HL-60 (cell line): ENCODE measurements around the gene MAPK1.
A peak's percentile ranks its signal among the peaks of the same experiment; 100 is the strongest.

ENCODE experiments used
- DNase-seq, 2 experiments: peaks; one replicate each; pipeline ENCODE4 v3.0.0-alpha.2; 2010 to 2020; ENCODE audit warnings: low read depth in 1 of 2, low spot score in 1 of 2
- H3K27ac ChIP-seq: fragments of 250-450 bp; sonication (Bioruptor Pico); replicated peaks from 2 replicates; pipeline ENCODE4 v1.5.1; 2020; ENCODE audit warnings: mild to moderate bottlenecking, moderate library complexity
- H3K27me3 ChIP-seq: fragments of 250-450 bp; sonication (Bioruptor Pico); 2 replicates; pipeline ENCODE4 v1.5.1; 2021; ENCODE audit warnings: mild to moderate bottlenecking, moderate library complexity; ENCODE audit not compliant: insufficient read depth, poor library complexity, severe bottlenecking
- H3K4me3 ChIP-seq: replicated peaks from 2 replicates; pipeline ENCODE4 v1.5.1; 2011; ENCODE audit warnings: mild to moderate bottlenecking, control low read depth, low read length; ENCODE audit not compliant: insufficient read depth
- CTCF ChIP-seq: IDR thresholded peaks from one replicate; pipeline ENCODE4 v1.5.1; 2011; ENCODE audit warnings: low read length, control low read depth, inconsistent platforms; ENCODE audit not compliant: insufficient read depth
- GABPA ChIP-seq: IDR thresholded peaks from 2 replicates; pipeline ENCODE4 v1.6.1; 2012; ENCODE audit warnings: low read depth
- POLR2AphosphoS5 ChIP-seq: IDR thresholded peaks from 2 replicates; pipeline ENCODE4 v1.6.1; 2012; ENCODE audit warnings: low read depth
- REST ChIP-seq: IDR thresholded peaks from 2 replicates; pipeline ENCODE4 v1.6.1; 2012; ENCODE audit warnings: low read depth; ENCODE audit not compliant: insufficient replicate concordance
- SPI1 ChIP-seq: IDR thresholded peaks from 2 replicates; pipeline ENCODE4 v1.6.1; 2012; ENCODE audit warnings: low read depth, mild to moderate bottlenecking, borderline replicate concordance

MAPK1 gene

GRCh38 chr22:21866833-21867527 is 465 bp downstream of the MAPK1 start:
- H3K27ac ChIP-seq, result peak overlapping the region; percentile 76
- TF ChIP-seq REST, result peak; percentile 8
- TF ChIP-seq SPI1, result no peak

GRCh38 chr22:21865041-21865440 is 2.4 kb downstream of the MAPK1 start:
- Histone ChIP-seq H3K27ac (no peak overlapping the region), H3K27me3 (no peaks in the 10 kb centered on the region), H3K4me3 (peak overlapping the region; percentile 11; the same call in 1 of the 2 replicates)
- peak in 1 of 2 experiments; percentile 32 for DNase-seq
- TF ChIP-seq REST (no peak), GABPA (no peak), POLR2AphosphoS5 (no peak), SPI1 (no peak), CTCF (no peak)

More at GRCh38 chr22:21866833-21867527, 465 bp downstream of the MAPK1 start:
- Histone ChIP-seq H3K4me3 (peak overlapping the region; percentile 89), H3K27me3 (no peaks in the 10 kb centered on the region)
- DNase-seq, result peak in 1 of 2 experiments; percentile 14

- H3K4me3 ChIP-seq, result no peak overlapping the region
- H3K27me3 ChIP-seq, result no peaks in the 10 kb centered on the region
- TF ChIP-seq REST (no peak), POLR2AphosphoS5 (no peak), CTCF (no peak), SPI1 (no peak), GABPA (no peak)
- no peak for DNase-seq
- H3K27ac ChIP-seq, result peak overlapping the region; percentile 63
Measured at GRCh38 chr22:21862386-21863245, 4.8 kb downstream of the MAPK1 start.
